B cell (primary cell): ENCODE measurements around the gene NPR2. TPM values are rescaled to one million over a fixed set of nuclear protein-coding genes. Genes with fewer than 3 reads are reported as not detected.

Experiments used
- ATAC-seq: fragments of 200-7000 bp; cut with Tn5 transposase; one replicate; pipeline ENCODE4 v1.10.0; 2021; ENCODE audit warnings: low read depth, mild to moderate bottlenecking, moderate number of reproducible peaks, moderate library complexity
- CTCF ChIA-PET: fragments of 350-600 bp; sonication (Branson Sonifier 250); formaldehyde crosslinking; loops from one replicate; lab custom pipeline; 2021; ENCODE audit warnings: antibody characterized with exemption, inconsistent platforms; lab: Charles Lee
- POLR2A ChIA-PET: fragments of 350-600 bp; sonication (Branson Sonifier 250); formaldehyde crosslinking; loops from one replicate; lab custom pipeline; 2021; ENCODE audit warnings: antibody characterized with exemption; lab: Charles Lee
- DNase-seq: peaks from one replicate; pipeline ENCODE4 v3.0.0; 2013
- H2AFZ ChIP-seq: 2 replicates; pipeline ENCODE4 v1.6.1; 2012; ENCODE audit warnings: mild to moderate bottlenecking, low read depth, low read length; ENCODE audit not compliant: insufficient read depth, poor library complexity, severe bottlenecking
- H3K27ac ChIP-seq, 2 donors: 1 replicate in 1 of 2; 2 replicates in 1 of 2; pipeline ENCODE4 v1.5.1; 2012 to 2013; ENCODE audit warnings: low read length in 2 of 2, mild to moderate bottlenecking in 2 of 2, moderate library complexity in 1 of 2
- H3K27me3 ChIP-seq, 4 experiments: fragments of 200-600 bp in 1 of 4; sonication (generic) in 1 of 4; replicated peaks in 1 of 4; 1 replicate in 2 of 4; 2 replicates in 2 of 4; pipeline versions ENCODE4 v1.6.1 to v1.7.0; 2013 to 2016; ENCODE audit warnings: low read length in 3 of 4, mild to moderate bottlenecking in 2 of 4, mixed read lengths in 1 of 4, moderate library complexity in 1 of 4; ENCODE audit not compliant: insufficient read depth in 4 of 4, control insufficient read depth in 3 of 4; ENCODE audit errors: control extremely low read depth in 1 of 4
- H3K36me3 ChIP-seq, 2 experiments: replicated peaks in 1 of 2; 1 replicate in 1 of 2; 2 replicates in 1 of 2; pipeline versions ENCODE4 v1.6.1 to v1.7.1; 2013; ENCODE audit warnings: low read length in 1 of 2; ENCODE audit not compliant: insufficient read depth in 2 of 2, control insufficient read depth in 1 of 2; ENCODE audit errors: control extremely low read depth in 1 of 2, extremely low read depth in 1 of 2
- H3K4me1 ChIP-seq, 2 donors: fragments of 200-600 bp in 1 of 2; sonication (generic) in 1 of 2; 1 replicate in 1 of 2; 2 replicates in 1 of 2; pipeline versions ENCODE4 v1.5.1 to v1.6.1; 2013 to 2017; ENCODE audit warnings: low read length in 2 of 2; ENCODE audit not compliant: control insufficient read depth in 2 of 2, insufficient read depth in 2 of 2
- H3K4me2 ChIP-seq: replicated peaks from 2 replicates; pipeline ENCODE3; 2012; ENCODE audit warnings: mild to moderate bottlenecking, low read depth, low read length; ENCODE audit not compliant: poor library complexity, severe bottlenecking
- H3K4me3 ChIP-seq, 5 experiments: fragments of 200-600 bp in 1 of 5; sonication (generic) in 1 of 5; 1 replicate in 3 of 5; 2 replicates in 2 of 5; pipeline versions ENCODE4 v1.5.1 to v1.7.0; 2011 to 2016; ENCODE audit warnings: low read length in 4 of 5, mild to moderate bottlenecking in 4 of 5, low read depth in 2 of 5, control low read depth in 1 of 5, moderate library complexity in 1 of 5; ENCODE audit not compliant: insufficient read depth in 1 of 5; ENCODE audit errors: control extremely low read depth in 1 of 5, extremely low read depth in 1 of 5
- H3K79me2 ChIP-seq: fragments of 200-600 bp; sonication (generic); one replicate; pipeline ENCODE4 v1.6.0; 2016; ENCODE audit warnings: low read length; ENCODE audit not compliant: control insufficient read depth, insufficient read depth
- H3K9ac ChIP-seq: fragments of 200-600 bp; sonication (generic); 2 replicates; pipeline ENCODE4 v1.6.1; 2017; ENCODE audit warnings: mild to moderate bottlenecking, low read length, moderate library complexity
- H3K9me3 ChIP-seq, 3 donors: one replicate each; pipeline versions ENCODE4 v1.6.1 to v1.7.1; 2013; ENCODE audit warnings: low read length in 2 of 3; ENCODE audit not compliant: control insufficient read depth in 2 of 3, insufficient read depth in 1 of 3; ENCODE audit errors: control extremely low read depth in 1 of 3
- H4K20me1 ChIP-seq: 2 replicates; pipeline ENCODE4 v1.6.0; 2012; ENCODE audit warnings: mild to moderate bottlenecking, low read length; ENCODE audit not compliant: insufficient read depth, control insufficient read depth, poor library complexity, severe bottlenecking
- H3K27ac Mint-ChIP-seq: one replicate; pipeline ENCODE4 v1.8.0; 2021; ENCODE audit warnings: mixed read lengths
- H3K27me3 Mint-ChIP-seq: one replicate; pipeline ENCODE4 v1.8.0; 2021; ENCODE audit warnings: mixed read lengths
- H3K4me1 Mint-ChIP-seq: one replicate; pipeline ENCODE4 v1.8.0; 2021; ENCODE audit warnings: mixed read lengths
- H3K4me3 Mint-ChIP-seq: one replicate; pipeline ENCODE4 v1.8.0; 2021; ENCODE audit warnings: mixed read lengths
- H3K9me3 Mint-ChIP-seq: one replicate; pipeline ENCODE4 v1.8.0; 2022; ENCODE audit warnings: mixed read lengths; ENCODE audit not compliant: insufficient read depth
- CTCF ChIP-seq: fragments of 200-600 bp; IDR thresholded peaks from one replicate; pipeline ENCODE4 v1.8.0; 2022; ENCODE audit warnings: antibody characterized with exemption, mild to moderate bottlenecking
- EZH2 ChIP-seq: IDR thresholded peaks from 2 replicates; pipeline ENCODE4 v1.6.1; 2012; ENCODE audit warnings: borderline replicate concordance, low read depth, mild to moderate bottlenecking, moderate library complexity, low read length; ENCODE audit not compliant: insufficient read depth, poor library complexity, severe bottlenecking
- WGBS: methylation state at CpG from one replicate; pipeline ENCODE4 v1.1.5; 2013; ENCODE audit warnings: missing lambda C conversion rate; ENCODE audit not compliant: insufficient coverage; 5-methylcytosine and 5-hydroxymethylcytosine counted together
- intact Hi-C: fragments of 100-400 bp; cut with micrococcal nuclease; formaldehyde crosslinking; loops from one replicate; pipeline ENCODE4 v1.10.0; 2022
- polyA minus RNA-seq: library from RNA; depleted of rRNA, polyadenylated mRNA; stranded (reverse); fragments of >200 nt; gene quantifications from 2 replicates; pipeline ENCODE4 v1.2.3, GENCODE V29; 2012
- polyA plus RNA-seq: library from polyadenylated mRNA; depleted of rRNA; stranded (reverse); fragments of >200 nt; gene quantifications from 2 replicates; pipeline ENCODE4 v1.2.3, GENCODE V29; 2012
- total RNA-seq, 2 donors: library from RNA; stranded (reverse); fragments of 120-200 nt in 1 of 2; gene quantifications; 1 replicate in 1 of 2; 2 replicates in 1 of 2; pipeline versions ENCODE4 v1.2.3 to v1.2.4, GENCODE V29; 2013 to 2022

Gene NPR2
- total RNA-seq (4.9 and 8.0 TPM in 2 replicates), polyA plus RNA-seq (7.6 and 9.2 TPM in 2 replicates), polyA minus RNA-seq (2.1 and 2.5 TPM in 2 replicates)
- total RNA-seq (2013) = 3.1 TPM

GRCh38 chr9:35791297-35791921 is at the start of gene NPR2:
NPR2 (plus strand) TSS chr9:35791591; CDS start chr9:35792409, 818 bp downstream.
- H3K27me3 Mint-ChIP-seq = peaks cover 4% of the 10 kb centered on the region
- Histone ChIP-seq H2AFZ (no peak within 1 kb of the TSS), H3K27me3 (peaks cover 0 to 6% (median 3%) of the 10 kb centered on the region in 4 experiments), H3K27ac (no peak within 1 kb of the TSS), H3K4me1 (peaks cover 5% of the 10 kb centered on the region in 2 donors), H3K79me2 (peaks cover 5% of the 10 kb centered on the region), H3K4me3 (no peak within 1 kb of the TSS), H4K20me1 (peaks cover 9% of the 10 kb centered on the region), H3K9me3 (no peaks in the 10 kb centered on the region), H3K4me2 (no peak within 1 kb of the TSS), H3K36me3 (peaks cover 0 to 1% of the 10 kb centered on the region in 2 experiments), H3K9ac (no peak within 1 kb of the TSS)
- no peaks in the 10 kb centered on the region for H3K9me3 Mint-ChIP-seq
- TF ChIP-seq CTCF (no peak), EZH2 (no peak)
- 40% methylated on average over 35 of the region's 64 CpGs for WGBS
- DNase-seq (no peak), ATAC-seq (no peak)
- ChIA-PET POLR2A (no interaction called here), CTCF (interaction anchor here (1.0 to 2.6 kb wide), 5 partner anchors 16 to 90 kb away, joined by 3 to 24 read pairs (median 6); partner anchors contain the start of gene SPAG8)
- H3K27ac Mint-ChIP-seq = peak within 1 kb of the TSS; percentile 26
- peaks cover 9% of the 10 kb centered on the region for H3K4me1 Mint-ChIP-seq
- peak within 1 kb of the TSS; percentile 41 for H3K4me3 Mint-ChIP-seq
- intact Hi-C loops = loop anchor here (2.0 kb wide), 1 partner anchor 35 kb away; no protein-coding TSS in a partner anchor

GRCh38 chr9:35741740-35742139 is 49.7 kb upstream of the NPR2 start:
- no peaks in the 10 kb centered on the region for H3K9me3 ChIP-seq
- Mint-ChIP-seq H3K9me3 (no peaks in the 10 kb centered on the region), H3K27ac (no peak overlapping the region), H3K4me3 (no peak overlapping the region), H3K27me3 (no peaks in the 10 kb centered on the region), H3K4me1 (peaks cover 21% of the 10 kb centered on the region)
- peaks cover 28% of the 10 kb centered on the region for H4K20me1 ChIP-seq
- no peak overlapping the region for H3K9ac ChIP-seq
- ChIA-PET POLR2A (interaction anchor here (0.6 kb wide), 1 partner anchor 1662 kb away, joined by 4 read pairs; no protein-coding TSS in a partner anchor), CTCF (interaction anchor here (0.7 to 9.4 kb wide), 4 partner anchors 9 to 84 kb away, joined by 3 to 56 read pairs (median 3); partner anchors contain the start of genes CCDC107, CREB3, RMRP and TLN1)
- intact Hi-C loops = no loop called here
- no peak overlapping the region for H2AFZ ChIP-seq
- H3K4me2 ChIP-seq = no peak overlapping the region
- WGBS = 82% methylated on average over 7 of the region's 7 CpGs
- peaks cover 0 to 77% of the 10 kb centered on the region in 2 experiments for H3K36me3 ChIP-seq
- DNase-seq = no peak
- no peaks in the 10 kb centered on the region for H3K27me3 ChIP-seq
- peaks cover 50% of the 10 kb centered on the region for H3K79me2 ChIP-seq
- TF ChIP-seq CTCF (no peak), EZH2 (no peak)
- no peak overlapping the region for H3K27ac ChIP-seq
- H3K4me3 ChIP-seq = no peak overlapping the region
- H3K4me1 ChIP-seq = peaks cover 11 to 15% of the 10 kb centered on the region in 2 donors
- ATAC-seq = no peak
